Muscle of leg (tissue), 11 donors: ENCODE data around the gene AP1G1. TPM values are rescaled to one million over a fixed set of nuclear protein-coding genes. Genes with fewer than 3 reads are reported as not detected.
"Not testable (repeated sequence)": the region's sequence is repeated elsewhere in the genome, so short reads cannot be mapped to it uniquely, and the experiment has no call there.

ENCODE experiments used
- DNase-seq: peaks from one replicate; pipeline ENCODE4 v3.0.0; 2013
- H3K27ac ChIP-seq: one replicate; pipeline ENCODE4 v1.5.1; 2013; ENCODE audit warnings: mild to moderate bottlenecking, low read length, control low read depth
- H3K27me3 ChIP-seq: one replicate; pipeline ENCODE4 v1.6.1; 2013; ENCODE audit warnings: low read length; ENCODE audit not compliant: control insufficient read depth, insufficient read depth
- H3K36me3 ChIP-seq: one replicate; pipeline ENCODE4 v1.6.1; 2013; ENCODE audit warnings: low read length; ENCODE audit not compliant: control insufficient read depth, insufficient read depth
- H3K4me1 ChIP-seq: one replicate; pipeline ENCODE4 v1.6.1; 2013; ENCODE audit warnings: low read length; ENCODE audit not compliant: control insufficient read depth, insufficient read depth
- H3K4me3 ChIP-seq: one replicate; pipeline ENCODE4 v1.5.1; 2013; ENCODE audit warnings: low read length, control low read depth
- H3K9me3 ChIP-seq: replicated peaks from 2 replicates; pipeline ENCODE4 v1.6.1; 2013; ENCODE audit warnings: low read depth, low read length; ENCODE audit not compliant: control insufficient read depth
- WGBS: methylation state at CpG from one replicate; pipeline ENCODE4 v1.1.5; 2013; ENCODE audit warnings: missing lambda C conversion rate; ENCODE audit not compliant: insufficient coverage; 5-methylcytosine and 5-hydroxymethylcytosine counted together
- polyA plus RNA-seq, 8 donors: library from polyadenylated mRNA; unstranded; fragments of 120-200 nt; gene quantifications; one replicate each; pipeline versions ENCODE4 v1.2.1 to v1.2.3, GENCODE V29; 2013; ENCODE audit warnings: inconsistent platforms in 1 of 8, low replicate concordance in 1 of 8; ENCODE audit not compliant: insufficient read length in 8 of 8, insufficient read depth in 1 of 8
- total RNA-seq: library from RNA; stranded (reverse); fragments of 120-200 nt; gene quantifications from one replicate; pipeline ENCODE4 v1.2.4, GENCODE V29; 2013

The AP1G1 gene
- total and polyA plus RNA-seq, 9 donors = 33.7 to 42.7 (median 38.8) TPM

- WGBS = 97% methylated on average over 6 of the region's 12 CpGs
- not testable (repeated sequence) for DNase-seq, H3K4me3 ChIP-seq, H3K4me1 ChIP-seq, H3K27ac ChIP-seq, H3K27me3 ChIP-seq, H3K9me3 ChIP-seq
- peaks cover 25% of the 10 kb centered on the region for H3K36me3 ChIP-seq
These were observed 124.4 kb downstream of the AP1G1 start for GRCh38 chr16:71684280-71684679.

- no peak overlapping the region for H3K27ac ChIP-seq
- no peak for DNase-seq
- no CpG with 5 or more reads among the region's 2 CpGs for WGBS
- H3K4me3 ChIP-seq = no peak overlapping the region
- no peaks in the 10 kb centered on the region for H3K4me1 ChIP-seq
- H3K27me3 ChIP-seq = no peaks in the 10 kb centered on the region
- no peaks in the 10 kb centered on the region for H3K9me3 ChIP-seq
- peaks cover 22% of the 10 kb centered on the region for H3K36me3 ChIP-seq
These were observed 127.3 kb downstream of the AP1G1 start for GRCh38 chr16:71681360-71681759.

Other genes with a start within 250 kb of the AP1G1 start
- 0.04 TPM for gene TAT, start 231.7 kb downstream of the AP1G1 start, total RNA-seq
- under 1 TPM in 1 of 8 donors, not detected in 7; 0.17 TPM for gene TAT, start 231.7 kb downstream of the AP1G1 start, polyA plus RNA-seq
- not detected for gene MARVELD3, start 182.7 kb downstream of the AP1G1 start, total RNA-seq
- 1 to 10 TPM in 2 of 8 donors, under 1 TPM in 6; 0.14 to 4.0 (median 0.30) TPM for gene MARVELD3, start 182.7 kb downstream of the AP1G1 start, polyA plus RNA-seq
- 5.5 TPM for gene PHLPP2, start 84.1 kb downstream of the AP1G1 start, total RNA-seq
- 1 to 10 TPM; 4.6 to 7.9 (median 5.6) TPM for gene PHLPP2, start 84.1 kb downstream of the AP1G1 start, polyA plus RNA-seq
- 11.3 TPM for gene ATXN1L, start 37.1 kb upstream of the AP1G1 start, total RNA-seq
- gene ATXN1L, start 37.1 kb upstream of the AP1G1 start, polyA plus RNA-seq = 10 to 100 TPM; 14.3 to 23.0 (median 18.6) TPM
- 8.5 TPM for gene ZNF821, start 75.3 kb upstream of the AP1G1 start, total RNA-seq
- gene ZNF821, start 75.3 kb upstream of the AP1G1 start, polyA plus RNA-seq = 10 to 100 TPM in 3 of 8 donors, 1 to 10 TPM in 5; 7.3 to 11.4 (median 9.3) TPM
- gene IST1, start 86.7 kb upstream of the AP1G1 start, total RNA-seq = 137 TPM
- 100 to 1,000 TPM; 131 to 168 (median 141) TPM for gene IST1, start 86.7 kb upstream of the AP1G1 start, polyA plus RNA-seq
- 0.09 TPM for gene PKD1L3, start 191.6 kb upstream of the AP1G1 start, total RNA-seq
- gene PKD1L3, start 191.6 kb upstream of the AP1G1 start, polyA plus RNA-seq = under 1 TPM in 6 of 8 donors, not detected in 2; 0.02 to 0.21 (median 0.05) TPM
- 7.2 TPM for gene DHODH, start 199.9 kb upstream of the AP1G1 start, total RNA-seq
- 10 to 100 TPM in 5 of 8 donors, 1 to 10 TPM in 3; 7.2 to 12.4 (median 10.5) TPM for gene DHODH, start 199.9 kb upstream of the AP1G1 start, polyA plus RNA-seq
- 0.13 TPM for gene HP, start 245.7 kb upstream of the AP1G1 start, total RNA-seq
- 1 to 10 TPM in 4 of 8 donors, under 1 TPM in 4; 0.48 to 1.5 (median 0.99) TPM for gene HP, start 245.7 kb upstream of the AP1G1 start, polyA plus RNA-seq